ENCODE data around the gene KRTCAP2. TPM values are rescaled to one million over a fixed set of nuclear protein-coding genes. Genes with fewer than 3 reads are reported as not detected.
"Not testable (repeated sequence)": the region's sequence is repeated elsewhere in the genome, so short reads cannot be mapped to it uniquely, and the experiment has no call there.

KRTCAP2 gene
- total RNA-seq, 1 donor from 2014 or later = 104 TPM

DNA sequence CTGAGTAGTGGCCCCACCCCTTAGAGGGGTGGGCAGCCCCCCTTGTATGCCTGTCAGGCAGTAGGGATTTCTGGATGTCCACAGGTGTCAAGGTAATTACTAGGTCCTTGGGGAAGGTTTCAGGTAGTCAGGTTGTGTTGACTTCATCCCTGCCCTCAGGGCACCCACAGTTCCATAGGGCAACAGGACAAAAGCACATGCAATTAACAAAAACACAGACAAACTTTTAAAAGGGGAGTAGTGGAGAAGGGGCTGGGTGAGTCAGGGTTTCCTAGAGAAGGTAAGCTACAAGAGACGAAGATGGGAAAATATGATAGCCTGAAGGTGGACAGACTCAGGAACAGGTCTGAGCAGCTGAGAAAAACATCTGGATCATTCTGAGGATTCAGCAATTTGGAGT is 14.1 kb downstream of the KRTCAP2 start:
- Histone ChIP-seq H3K9ac (ENCODE audit: low read depth in 1 of 3, low read length in 3 of 3) (no peak overlapping the region), H3K4me1 (ENCODE audit: control insufficient read depth in 3 of 3, insufficient read depth in 3 of 3, low read length in 3 of 3) (no peaks in the 10 kb centered on the region), H3K4me3 (ENCODE audit: low read length in 3 of 3) (no peak overlapping the region), H3K27me3 (ENCODE audit: control insufficient read depth in 3 of 3, insufficient read depth in 3 of 3, low read length in 3 of 3) (peaks cover 0 to 2% (median 0%) of the 10 kb centered on the region in 3 donors), H3K36me3 (ENCODE audit: control insufficient read depth in 3 of 3, insufficient read depth in 3 of 3, low read length in 3 of 3) (no peaks in the 10 kb centered on the region), H3K9me3 (ENCODE audit: control insufficient read depth in 3 of 3, low read length in 3 of 3) (no peaks in the 10 kb centered on the region), H3K27ac (ENCODE audit: low read depth, low read length) (no peak overlapping the region)

DNA sequence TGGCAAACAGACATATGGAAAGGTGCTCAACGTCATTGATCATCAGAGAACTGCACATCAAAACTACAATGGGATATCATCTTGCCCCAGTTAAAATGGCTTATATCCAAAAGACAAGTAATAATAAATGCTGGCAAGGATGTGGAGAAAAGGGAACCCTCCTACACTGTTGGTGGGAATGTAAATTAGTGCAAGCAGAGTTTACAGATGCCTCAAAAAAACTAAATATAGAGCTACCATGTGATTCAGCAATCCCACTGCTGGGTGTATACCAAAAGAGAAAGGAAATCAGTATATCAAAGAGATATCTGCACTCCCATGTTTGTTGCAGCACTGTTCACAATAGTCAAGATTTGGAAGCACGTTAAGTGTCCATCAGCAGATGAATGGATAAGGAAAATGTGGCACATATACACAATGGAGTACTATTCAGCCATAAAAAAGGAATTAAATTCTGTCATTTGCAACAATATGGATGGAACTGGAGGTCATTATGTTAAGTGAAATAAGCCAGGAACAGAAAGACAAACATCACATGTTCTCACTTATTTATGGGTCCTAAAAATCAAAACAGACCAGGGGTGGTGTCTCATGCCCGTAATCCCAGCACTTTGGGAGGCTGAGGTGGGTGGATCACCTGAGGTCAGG is 17.0 kb downstream of the KRTCAP2 start:
- H3K36me3 ChIP-seq (ENCODE audit: control insufficient read depth in 3 of 3, insufficient read depth in 3 of 3, low read length in 3 of 3); H3K9me3 ChIP-seq (ENCODE audit: control insufficient read depth in 3 of 3, low read length in 3 of 3): not testable (repeated sequence)

DNA sequence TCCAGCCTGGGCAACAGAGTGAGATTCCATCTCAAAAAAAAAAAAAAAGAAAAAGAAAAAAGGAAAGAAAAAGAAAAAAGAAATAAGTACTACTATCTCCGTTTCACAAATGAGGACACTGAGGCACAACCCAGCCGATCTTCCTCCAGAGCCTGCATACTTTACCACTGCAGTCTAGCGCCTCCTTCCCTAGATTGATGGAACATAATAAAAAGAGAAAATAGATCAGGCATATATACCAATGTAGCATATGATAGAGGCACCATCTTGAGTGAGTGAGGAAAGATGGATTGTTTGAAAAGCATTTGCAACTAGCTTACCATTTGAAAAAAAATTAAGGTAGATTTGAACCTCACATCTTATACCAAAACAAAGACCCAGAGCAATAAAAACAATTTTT is 27.6 kb downstream of the KRTCAP2 start:
- H3K4me3 ChIP-seq (ENCODE audit: low read length in 3 of 3) = no peak overlapping the region
- peaks cover 0 to 2% (median 2%) of the 10 kb centered on the region in 3 donors for H3K4me1 ChIP-seq (ENCODE audit: control insufficient read depth in 3 of 3, insufficient read depth in 3 of 3, low read length in 3 of 3)
- H3K27ac ChIP-seq (ENCODE audit: low read depth, low read length) = no peak overlapping the region
- H3K36me3 ChIP-seq (ENCODE audit: control insufficient read depth in 3 of 3, insufficient read depth in 3 of 3, low read length in 3 of 3) = no peaks in the 10 kb centered on the region
- H3K27me3 ChIP-seq (ENCODE audit: control insufficient read depth in 3 of 3, insufficient read depth in 3 of 3, low read length in 3 of 3) = peaks cover 0 to 3% (median 2%) of the 10 kb centered on the region in 3 donors
- no peaks in the 10 kb centered on the region for H3K9me3 ChIP-seq (ENCODE audit: control insufficient read depth in 3 of 3, low read length in 3 of 3)
- H3K9ac ChIP-seq (ENCODE audit: low read depth in 1 of 3, low read length in 3 of 3) = no peak overlapping the region

More for the DNA sequence above, 17.0 kb downstream of the KRTCAP2 start:
- H3K27ac ChIP-seq (ENCODE audit: low read depth, low read length); H3K4me1 ChIP-seq (ENCODE audit: control insufficient read depth in 3 of 3, insufficient read depth in 3 of 3, low read length in 3 of 3); H3K4me3 ChIP-seq (ENCODE audit: low read length in 3 of 3); H3K9ac ChIP-seq (ENCODE audit: low read depth in 1 of 3, low read length in 3 of 3); H3K27me3 ChIP-seq (ENCODE audit: control insufficient read depth in 3 of 3, insufficient read depth in 3 of 3, low read length in 3 of 3): not testable (repeated sequence)

DNA sequence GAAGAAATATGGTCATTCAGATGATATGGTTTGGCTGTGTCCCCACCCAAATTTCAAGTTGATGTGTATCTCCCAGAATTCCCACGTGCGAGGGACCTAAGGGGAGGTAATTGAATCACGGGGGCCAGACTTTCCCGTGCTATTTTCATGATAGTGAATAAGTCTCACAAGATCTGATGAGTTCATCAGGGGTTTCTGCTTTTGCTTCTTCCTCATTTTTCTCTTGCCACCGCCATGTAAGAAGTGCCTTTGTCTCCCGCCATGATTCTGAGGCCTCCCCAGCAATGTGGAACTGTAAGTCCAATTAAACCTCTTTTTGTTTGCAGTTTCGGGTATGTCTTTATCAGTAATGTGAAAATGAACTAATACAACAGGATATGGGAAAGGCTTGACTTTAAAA is 31.4 kb downstream of the KRTCAP2 start:
- no peak overlapping the region for H3K9ac ChIP-seq (ENCODE audit: low read depth in 1 of 3, low read length in 3 of 3)

DNA sequence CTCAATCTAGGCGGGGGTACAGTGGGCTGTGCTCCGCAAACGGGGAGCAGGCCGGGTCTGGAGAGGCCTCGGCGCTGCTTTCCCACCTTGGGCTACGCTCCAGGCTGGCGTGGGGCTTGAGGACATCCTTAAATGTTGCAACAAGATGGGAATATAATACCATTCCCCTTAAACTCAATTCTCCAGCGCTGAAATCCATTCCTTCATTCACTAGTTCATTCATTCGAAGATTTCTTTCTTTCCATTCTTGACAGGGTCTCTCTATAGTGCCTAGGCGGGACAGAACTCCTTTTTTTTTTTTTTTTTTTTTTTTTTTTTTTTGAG is 32.5 kb downstream of the KRTCAP2 start:
- peak overlapping the region; percentile 87 for H3K27ac ChIP-seq (ENCODE audit: low read depth, low read length)
- H3K36me3 ChIP-seq (ENCODE audit: control insufficient read depth in 3 of 3, insufficient read depth in 3 of 3, low read length in 3 of 3) = peaks cover 0 to 9% (median 7%) of the 10 kb centered on the region in 3 donors
- no peaks in the 10 kb centered on the region for H3K9me3 ChIP-seq (ENCODE audit: control insufficient read depth in 3 of 3, low read length in 3 of 3)
- H3K27me3 ChIP-seq (ENCODE audit: control insufficient read depth in 3 of 3, insufficient read depth in 3 of 3, low read length in 3 of 3) = peaks cover 0 to 2% (median 0%) of the 10 kb centered on the region in 3 donors
- peak overlapping the region; percentile 95 to 97 (median 96) for H3K9ac ChIP-seq (ENCODE audit: low read depth in 1 of 3, low read length in 3 of 3)
- H3K4me1 ChIP-seq (ENCODE audit: control insufficient read depth in 3 of 3, insufficient read depth in 3 of 3, low read length in 3 of 3) = peaks cover 23 to 43% (median 24%) of the 10 kb centered on the region in 3 donors
- peak overlapping the region; percentile 92 to 98 (median 96) for H3K4me3 ChIP-seq (ENCODE audit: low read length in 3 of 3)

More for the DNA sequence above, 31.4 kb downstream of the KRTCAP2 start:
- Histone ChIP-seq H3K27ac (ENCODE audit: low read depth, low read length) (no peak overlapping the region), H3K9me3 (ENCODE audit: control insufficient read depth in 3 of 3, low read length in 3 of 3) (no peaks in the 10 kb centered on the region), H3K4me3 (ENCODE audit: low read length in 3 of 3) (no peak overlapping the region), H3K36me3 (ENCODE audit: control insufficient read depth in 3 of 3, insufficient read depth in 3 of 3, low read length in 3 of 3) (peaks cover 0 to 9% (median 7%) of the 10 kb centered on the region in 3 donors), H3K27me3 (ENCODE audit: control insufficient read depth in 3 of 3, insufficient read depth in 3 of 3, low read length in 3 of 3) (peaks cover 0 to 2% (median 0%) of the 10 kb centered on the region in 3 donors), H3K4me1 (ENCODE audit: control insufficient read depth in 3 of 3, insufficient read depth in 3 of 3, low read length in 3 of 3) (peaks cover 21 to 34% (median 22%) of the 10 kb centered on the region in 3 donors)

DNA sequence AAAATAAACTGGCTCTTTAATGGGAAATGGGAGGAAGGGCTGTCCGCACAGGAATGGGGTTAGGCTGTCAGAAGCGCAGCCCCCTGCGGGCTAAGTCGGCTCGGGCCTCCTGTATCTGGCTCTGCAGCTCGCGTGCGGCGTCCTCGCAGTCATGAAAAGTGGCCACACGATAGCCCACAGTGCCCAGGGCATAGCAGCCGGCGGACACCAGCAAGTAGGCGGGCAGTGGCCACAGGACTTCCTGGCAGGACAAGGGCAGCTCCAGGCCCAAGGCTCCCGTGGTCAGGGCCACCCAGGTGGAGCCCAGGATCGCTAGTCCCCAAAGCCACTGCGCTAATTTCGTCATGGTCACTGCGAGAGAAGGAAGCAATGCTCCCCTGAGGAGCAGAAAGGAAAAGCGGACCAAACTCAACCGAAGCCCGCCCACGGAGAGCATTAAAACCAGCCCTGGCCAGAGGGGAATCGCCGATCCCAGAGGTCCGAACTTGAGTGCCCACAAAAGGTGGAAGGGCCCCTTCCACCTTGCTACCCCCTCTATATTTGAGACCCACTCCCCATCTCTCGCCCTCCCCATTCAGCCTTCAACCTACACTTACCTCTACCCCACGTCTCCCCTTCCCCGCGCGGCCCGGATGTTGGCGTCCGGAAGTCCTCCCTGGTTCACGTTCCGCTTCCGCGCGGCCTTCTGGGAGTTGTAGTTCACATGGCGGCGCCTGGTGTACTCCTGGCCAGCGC is 33.0 kb downstream of the KRTCAP2 start, which contains the start of gene DPM3:
Gene DPM3, minus strand, starts transcription at position 637 of the 735 bp plus-strand sequence. Its CDS starts 291 bp downstream, at position 346.
- Histone ChIP-seq H3K27me3 (ENCODE audit: control insufficient read depth in 3 of 3, insufficient read depth in 3 of 3, low read length in 3 of 3) (peaks cover 0 to 2% (median 0%) of the 10 kb centered on the region in 3 donors), H3K27ac (ENCODE audit: low read depth, low read length) (peak within 1 kb of the TSS; percentile 87), H3K9ac (ENCODE audit: low read depth in 1 of 3, low read length in 3 of 3) (peak within 1 kb of the TSS; percentile 95 to 97 (median 96)), H3K36me3 (ENCODE audit: control insufficient read depth in 3 of 3, insufficient read depth in 3 of 3, low read length in 3 of 3) (peaks cover 0 to 9% (median 7%) of the 10 kb centered on the region in 3 donors), H3K4me3 (ENCODE audit: low read length in 3 of 3) (peak within 1 kb of the TSS; percentile 92 to 98 (median 96)), H3K4me1 (ENCODE audit: control insufficient read depth in 3 of 3, insufficient read depth in 3 of 3, low read length in 3 of 3) (peaks cover 27 to 44% (median 29%) of the 10 kb centered on the region in 3 donors), H3K9me3 (ENCODE audit: control insufficient read depth in 3 of 3, low read length in 3 of 3) (no peaks in the 10 kb centered on the region)

DNA sequence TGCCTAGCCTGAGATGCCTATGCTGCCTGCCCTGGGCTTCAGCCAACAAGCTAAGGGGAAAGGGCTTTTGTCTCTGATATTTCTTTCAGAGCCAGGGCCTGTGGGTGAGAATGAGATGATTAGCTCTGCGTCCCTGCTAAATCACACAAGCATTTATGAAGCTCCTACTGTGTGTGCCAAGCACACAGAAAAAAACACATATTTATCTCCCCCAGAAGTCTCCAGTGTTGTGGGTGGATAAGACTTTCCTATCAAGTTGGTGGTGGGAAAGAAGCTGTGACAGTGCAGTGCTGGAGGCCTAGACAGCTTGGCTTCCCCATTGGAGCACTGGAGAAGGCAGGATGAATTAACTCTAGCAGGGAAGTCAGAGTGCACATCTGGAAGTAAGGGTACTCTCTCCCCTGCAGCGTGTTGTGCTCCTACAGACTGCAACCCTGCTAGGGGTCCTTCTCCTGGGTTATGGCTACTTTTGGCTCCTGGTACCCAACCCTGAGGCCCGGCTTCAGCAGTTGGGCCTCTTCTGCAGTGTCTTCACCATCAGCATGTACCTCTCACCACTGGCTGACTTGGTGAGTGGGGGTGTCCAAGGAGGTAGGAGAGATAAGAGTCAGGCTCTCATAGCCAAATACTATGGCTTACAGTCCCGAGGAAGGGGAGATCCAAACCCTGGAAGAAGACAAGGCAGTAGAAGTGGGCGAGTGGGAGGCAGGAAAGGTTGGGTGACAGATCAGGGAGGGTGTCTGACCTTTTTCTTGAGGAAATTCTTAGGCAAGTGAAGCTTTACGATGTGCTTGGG is 35.8 kb downstream of the KRTCAP2 start:
- Histone ChIP-seq H3K27me3 (ENCODE audit: control insufficient read depth in 3 of 3, insufficient read depth in 3 of 3, low read length in 3 of 3) (no peaks in the 10 kb centered on the region), H3K36me3 (ENCODE audit: control insufficient read depth in 3 of 3, insufficient read depth in 3 of 3, low read length in 3 of 3) (peaks cover 10 to 24% (median 23%) of the 10 kb centered on the region in 3 donors), H3K9ac (ENCODE audit: low read depth in 1 of 3, low read length in 3 of 3) (peak overlapping the region in 2 of 3 donors; percentile 57 to 62), H3K9me3 (ENCODE audit: control insufficient read depth in 3 of 3, low read length in 3 of 3) (no peaks in the 10 kb centered on the region), H3K4me1 (ENCODE audit: control insufficient read depth in 3 of 3, insufficient read depth in 3 of 3, low read length in 3 of 3) (peaks cover 35 to 62% (median 48%) of the 10 kb centered on the region in 3 donors), H3K27ac (ENCODE audit: low read depth, low read length) (peak overlapping the region; percentile 97), H3K4me3 (ENCODE audit: low read length in 3 of 3) (peak overlapping the region; percentile 1 to 56 (median 54))

DNA sequence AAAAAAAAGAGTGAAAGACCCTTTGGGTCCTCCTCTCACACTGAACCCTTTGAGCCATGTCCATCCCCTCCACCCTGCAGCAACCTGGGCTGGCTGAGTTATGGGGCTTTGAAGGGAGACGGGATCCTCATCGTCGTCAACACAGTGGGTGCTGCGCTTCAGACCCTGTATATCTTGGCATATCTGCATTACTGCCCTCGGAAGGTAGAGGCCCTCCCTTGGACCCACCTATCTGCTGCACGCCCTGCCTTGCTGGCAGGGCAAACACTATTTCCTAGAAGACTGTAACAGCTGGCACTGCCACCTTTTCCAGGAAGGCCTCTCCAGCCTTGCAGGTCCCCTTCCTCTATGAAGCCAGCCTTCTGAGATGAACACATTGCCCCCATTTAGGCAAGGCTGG is 36.4 kb downstream of the KRTCAP2 start:
- Histone ChIP-seq H3K9me3 (ENCODE audit: control insufficient read depth in 3 of 3, low read length in 3 of 3) (no peaks in the 10 kb centered on the region), H3K36me3 (ENCODE audit: control insufficient read depth in 3 of 3, insufficient read depth in 3 of 3, low read length in 3 of 3) (peaks cover 12 to 26% (median 25%) of the 10 kb centered on the region in 3 donors), H3K27me3 (ENCODE audit: control insufficient read depth in 3 of 3, insufficient read depth in 3 of 3, low read length in 3 of 3) (no peaks in the 10 kb centered on the region), H3K4me3 (ENCODE audit: low read length in 3 of 3) (peak overlapping the region; percentile 54 to 63 (median 56)), H3K27ac (ENCODE audit: low read depth, low read length) (peak overlapping the region; percentile 97), H3K4me1 (ENCODE audit: control insufficient read depth in 3 of 3, insufficient read depth in 3 of 3, low read length in 3 of 3) (peaks cover 38 to 62% (median 50%) of the 10 kb centered on the region in 3 donors), H3K9ac (ENCODE audit: low read depth in 1 of 3, low read length in 3 of 3) (peak overlapping the region; percentile 51 to 62 (median 57))

DNA sequence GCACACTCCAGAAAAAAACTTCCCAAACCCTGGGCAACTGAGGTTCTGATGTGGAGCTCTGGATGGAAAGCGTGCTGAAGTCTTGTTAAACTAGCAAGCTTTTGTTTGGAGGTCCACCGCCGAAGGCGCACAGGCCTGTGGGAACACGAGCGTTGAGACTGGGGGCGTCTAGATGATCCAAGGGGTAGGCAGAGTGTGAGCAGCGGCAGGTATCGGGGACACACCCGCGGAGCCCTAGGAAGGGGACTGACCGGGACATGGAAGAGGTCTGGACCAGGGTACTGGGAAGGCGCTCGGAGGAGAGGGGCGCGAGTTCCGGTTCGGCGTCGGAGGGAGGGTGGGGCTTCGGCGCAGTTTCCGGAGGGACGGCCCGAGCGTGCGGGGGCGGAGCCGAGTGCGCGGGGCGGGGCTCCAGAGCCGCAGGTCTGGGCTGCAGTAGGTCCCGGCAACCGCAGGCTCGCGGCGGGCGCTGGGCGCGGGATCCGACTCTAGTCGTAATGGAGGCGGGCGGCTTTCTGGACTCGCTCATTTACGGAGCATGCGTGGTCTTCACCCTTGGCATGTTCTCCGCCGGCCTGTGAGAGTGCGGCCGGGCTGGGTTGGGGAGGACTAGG is 37.6 kb downstream of the KRTCAP2 start, which contains the start of gene SLC50A1:
Gene SLC50A1, plus strand, starts transcription at position 438 of the 614 bp plus-strand sequence. Its CDS starts 60 bp downstream, at position 498.
- H3K27me3 ChIP-seq (ENCODE audit: control insufficient read depth in 3 of 3, insufficient read depth in 3 of 3, low read length in 3 of 3) = no peaks in the 10 kb centered on the region
- H3K36me3 ChIP-seq (ENCODE audit: control insufficient read depth in 3 of 3, insufficient read depth in 3 of 3, low read length in 3 of 3) = peaks cover 15 to 30% (median 29%) of the 10 kb centered on the region in 3 donors
- peaks cover 50 to 64% (median 57%) of the 10 kb centered on the region in 3 donors for H3K4me1 ChIP-seq (ENCODE audit: control insufficient read depth in 3 of 3, insufficient read depth in 3 of 3, low read length in 3 of 3)
- H3K27ac ChIP-seq (ENCODE audit: low read depth, low read length) = peak within 1 kb of the TSS; percentile 97
- peak within 1 kb of the TSS; percentile 97 to 99 (median 98) for H3K4me3 ChIP-seq (ENCODE audit: low read length in 3 of 3)
- H3K9ac ChIP-seq (ENCODE audit: low read depth in 1 of 3, low read length in 3 of 3) = peak within 1 kb of the TSS; percentile 98 to 99 (median 98)
- no peaks in the 10 kb centered on the region for H3K9me3 ChIP-seq (ENCODE audit: control insufficient read depth in 3 of 3, low read length in 3 of 3)

All from skeletal muscle tissue (tissue), 4 donors.